Esophagus squamous epithelium (tissue), 5 donors: ENCODE data around the gene RAB5B. TPM values are rescaled to one million over a fixed set of nuclear protein-coding genes. Genes with fewer than 3 reads are reported as not detected.

Experiments
- DNase-seq: peaks from one replicate; lab custom pipeline; 2025; lab: John Stamatoyannopoulos, UW
- H3K27ac ChIP-seq, 4 donors: fragments of 200-600 bp; sonication (generic); one replicate each; pipeline ENCODE4 v1.5.1; 2016 to 2019; ENCODE audit warnings: mild to moderate bottlenecking in 1 of 4
- H3K27me3 ChIP-seq, 4 donors: fragments of 200-600 bp; sonication (generic); 1 replicate in 3 of 4; 2 replicates in 1 of 4; pipeline versions ENCODE4 v1.5.1 to v1.6.0; 2017 to 2021; ENCODE audit warnings: antibody characterized with exemption in 1 of 4
- H3K36me3 ChIP-seq, 3 donors: fragments of 200-600 bp; sonication (generic); one replicate each; pipeline ENCODE4 v1.5.1; 2016 to 2019
- H3K4me1 ChIP-seq, 3 donors: fragments of 200-600 bp; sonication (generic); one replicate each; pipeline ENCODE4 v1.5.1; 2017 to 2019
- H3K4me3 ChIP-seq, 4 donors: fragments of 200-600 bp; sonication (generic); 1 replicate in 3 of 4; 2 replicates in 1 of 4; pipeline ENCODE4 v1.5.1; 2016 to 2019; ENCODE audit warnings: mild to moderate bottlenecking in 2 of 4, moderate library complexity in 1 of 4
- H3K9me3 ChIP-seq, 3 donors: fragments of 200-600 bp; sonication (generic); one replicate each; pipeline ENCODE4 v1.5.1; 2016 to 2019
- POLR2A ChIP-seq, 4 donors: fragments of 450-650 bp; IDR thresholded peaks; one replicate each; pipeline ENCODE4 v1.6.1; 2017; ENCODE audit warnings: antibody characterized with exemption in 4 of 4, mild to moderate bottlenecking in 4 of 4, moderate library complexity in 3 of 4
- WGBS, 2 donors: methylation state at CpG; one replicate each; pipeline ENCODE4 v1.1.5; 2018; 5-methylcytosine and 5-hydroxymethylcytosine counted together
- intact Hi-C: fragments of 100-400 bp; cut with DNase I; formaldehyde crosslinking; loops from one replicate; pipeline ENCODE4 v1.15.0; 2022
- total RNA-seq, 4 donors: library from RNA; depleted of rRNA; stranded (reverse); fragments of >200 nt; gene quantifications; one replicate each; pipeline ENCODE4 v1.1.0, GENCODE V29; 2016
- TF ChIP-seq, protein P1 (sequence below), 6 experiments: fragments of 450-650 bp in 4 of 6; fragments of 200-600 bp in 2 of 6; sonication (generic) in 2 of 6; IDR thresholded peaks; one replicate each; pipeline ENCODE4 v1.5.1; 2016 to 2019; ENCODE audit warnings: antibody characterized with exemption in 6 of 6, mild to moderate bottlenecking in 4 of 6, moderate library complexity in 4 of 6
- donor health status: DM: yes; HTN: yes; CAD: no.

RAB5B gene
- total RNA-seq, 4 donors from 2014 or later = 78.2 to 94.2 (median 86.4) TPM

GRCh38 chr12:56034586-56035332 lies 60.9 kb downstream of the RAB5B start:
- no peak overlapping the region for H3K27ac ChIP-seq
- H3K4me1 ChIP-seq = peaks cover 0 to 3% (median 2%) of the 10 kb centered on the region in 3 donors
- H3K27me3 ChIP-seq = no peaks in the 10 kb centered on the region
- no peak for DNase-seq
- H3K4me3 ChIP-seq = no peak overlapping the region
- peaks cover 0 to 68% (median 5%) of the 10 kb centered on the region in 3 donors for H3K36me3 ChIP-seq
- intact Hi-C loops = loop anchor here (5.0 kb wide), 1 partner anchor 42 kb away; no protein-coding TSS in a partner anchor
- 77 to 83% methylated on average over 10 to 13 of the region's 21 CpGs for WGBS, 2 donors
- no peak for TF ChIP-seq POLR2A (IDR thresholded peaks at IDR 0.05)
- TF ChIP-seq, protein P1, sequence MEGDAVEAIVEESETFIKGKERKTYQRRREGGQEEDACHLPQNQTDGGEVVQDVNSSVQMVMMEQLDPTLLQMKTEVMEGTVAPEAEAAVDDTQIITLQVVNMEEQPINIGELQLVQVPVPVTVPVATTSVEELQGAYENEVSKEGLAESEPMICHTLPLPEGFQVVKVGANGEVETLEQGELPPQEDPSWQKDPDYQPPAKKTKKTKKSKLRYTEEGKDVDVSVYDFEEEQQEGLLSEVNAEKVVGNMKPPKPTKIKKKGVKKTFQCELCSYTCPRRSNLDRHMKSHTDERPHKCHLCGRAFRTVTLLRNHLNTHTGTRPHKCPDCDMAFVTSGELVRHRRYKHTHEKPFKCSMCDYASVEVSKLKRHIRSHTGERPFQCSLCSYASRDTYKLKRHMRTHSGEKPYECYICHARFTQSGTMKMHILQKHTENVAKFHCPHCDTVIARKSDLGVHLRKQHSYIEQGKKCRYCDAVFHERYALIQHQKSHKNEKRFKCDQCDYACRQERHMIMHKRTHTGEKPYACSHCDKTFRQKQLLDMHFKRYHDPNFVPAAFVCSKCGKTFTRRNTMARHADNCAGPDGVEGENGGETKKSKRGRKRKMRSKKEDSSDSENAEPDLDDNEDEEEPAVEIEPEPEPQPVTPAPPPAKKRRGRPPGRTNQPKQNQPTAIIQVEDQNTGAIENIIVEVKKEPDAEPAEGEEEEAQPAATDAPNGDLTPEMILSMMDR (IDR thresholded peaks at IDR 0.05) = no peak
- no peaks in the 10 kb centered on the region for H3K9me3 ChIP-seq

DNA sequence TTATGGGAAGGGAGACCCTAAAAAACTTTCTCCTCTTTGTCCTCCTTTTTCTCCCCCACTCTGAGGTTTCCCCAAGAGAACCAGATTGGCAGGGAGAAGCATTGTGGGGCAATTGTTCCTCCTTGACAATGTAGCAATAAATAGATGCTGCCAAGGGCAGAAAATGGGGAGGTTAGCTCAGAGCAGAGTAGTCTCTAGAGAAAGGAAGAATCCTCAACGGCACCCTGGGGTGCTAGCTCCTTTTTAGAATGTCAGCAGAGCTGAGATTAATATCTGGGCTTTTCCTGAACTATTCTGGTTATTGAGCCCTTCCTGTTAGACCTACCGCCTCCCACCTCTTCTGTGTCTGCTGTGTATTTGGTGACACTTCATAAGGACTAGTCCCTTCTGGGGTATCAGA lies 63.3 kb downstream of the RAB5B start:
- H3K27me3 ChIP-seq = no peaks in the 10 kb centered on the region
- H3K9me3 ChIP-seq = no peaks in the 10 kb centered on the region
- peaks cover 4 to 9% (median 6%) of the 10 kb centered on the region in 3 donors for H3K4me1 ChIP-seq
- 55 to 71% methylated on average over 2 of the region's 2 CpGs for WGBS, 2 donors
- intact Hi-C loops = loop anchor here (5.0 kb wide), 1 partner anchor 45 kb away; no protein-coding TSS in a partner anchor
- H3K36me3 ChIP-seq = peaks cover 0 to 55% (median 5%) of the 10 kb centered on the region in 3 donors
- TF ChIP-seq, protein P1 (IDR thresholded peaks at IDR 0.05) = no peak
- no peak for TF ChIP-seq POLR2A (IDR thresholded peaks at IDR 0.05)
- DNase-seq = no peak
- H3K27ac ChIP-seq = no peak overlapping the region
- no peak overlapping the region for H3K4me3 ChIP-seq

- intact Hi-C loops = loop anchor here (5.0 kb wide), 1 partner anchor 46 kb away; no protein-coding TSS in a partner anchor
- Histone ChIP-seq H3K9me3 (no peaks in the 10 kb centered on the region), H3K27ac (no peak overlapping the region), H3K4me3 (no peak overlapping the region), H3K4me1 (peaks cover 4 to 16% (median 13%) of the 10 kb centered on the region in 3 donors), H3K27me3 (no peaks in the 10 kb centered on the region), H3K36me3 (peaks cover under 1 to 49% (median 5%) of the 10 kb centered on the region in 3 donors)
- no peak for TF ChIP-seq POLR2A (IDR thresholded peaks at IDR 0.05)
- TF ChIP-seq, protein P1 (IDR thresholded peaks at IDR 0.05) = no peak
- 46 to 73% methylated on average over 2 of the region's 2 CpGs for WGBS, 2 donors
- no peak for DNase-seq
Measured at GRCh38 chr12:56038022-56038655, 64.3 kb downstream of the RAB5B start.

DNA sequence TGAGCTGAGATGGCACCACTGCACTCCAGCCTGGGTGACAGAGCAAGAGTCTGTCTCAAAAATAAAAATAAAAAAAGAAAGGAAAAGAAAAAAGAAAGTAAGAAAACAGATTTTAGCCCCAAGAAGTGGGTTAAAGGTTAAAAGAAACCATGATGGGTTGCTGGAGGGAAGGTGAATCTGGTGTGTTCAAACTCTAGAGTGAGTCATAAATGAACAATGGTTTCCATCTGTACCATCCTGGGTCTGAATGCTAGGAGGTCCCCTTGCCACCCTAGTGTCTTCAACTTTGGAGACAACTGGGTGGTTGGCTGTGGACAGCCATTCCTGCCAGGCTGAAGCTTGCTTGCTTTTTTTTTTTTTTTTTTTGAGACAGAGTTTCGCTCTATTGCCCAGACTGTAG lies 66.3 kb downstream of the RAB5B start:
- 100% methylated on average over 1 of the region's 1 CpG for WGBS, 2 donors
- no peaks in the 10 kb centered on the region for H3K9me3 ChIP-seq
- no peak overlapping the region for H3K27ac ChIP-seq
- peaks cover 0 to 49% (median 18%) of the 10 kb centered on the region in 3 donors for H3K36me3 ChIP-seq
- no peak for DNase-seq
- TF ChIP-seq, protein P1 (IDR thresholded peaks at IDR 0.05) = no peak
- TF ChIP-seq POLR2A (IDR thresholded peaks at IDR 0.05) = no peak
- intact Hi-C loops = loop anchor here (10.0 kb wide), 1 partner anchor 65 kb away; the partner anchor contains the start of gene PA2G4
- peaks cover 9 to 24% (median 18%) of the 10 kb centered on the region in 3 donors for H3K4me1 ChIP-seq
- no peaks in the 10 kb centered on the region for H3K27me3 ChIP-seq
- no peak overlapping the region for H3K4me3 ChIP-seq
